HL-60/S4 treated with retinoic acid at 250 ng/mL for 4 days and 3 days (cell line): Measurements from ENCODE around the gene CWC27.

ENCODE experiments used
- in situ Hi-C: fragments of 300-500 bp; cut with MboI; formaldehyde crosslinking; loops from 2 replicates; pipeline ENCODE4 v1.7.0; 2022; ENCODE audit warnings: low sequenced_read_pairs

Gene CWC27

DNA sequence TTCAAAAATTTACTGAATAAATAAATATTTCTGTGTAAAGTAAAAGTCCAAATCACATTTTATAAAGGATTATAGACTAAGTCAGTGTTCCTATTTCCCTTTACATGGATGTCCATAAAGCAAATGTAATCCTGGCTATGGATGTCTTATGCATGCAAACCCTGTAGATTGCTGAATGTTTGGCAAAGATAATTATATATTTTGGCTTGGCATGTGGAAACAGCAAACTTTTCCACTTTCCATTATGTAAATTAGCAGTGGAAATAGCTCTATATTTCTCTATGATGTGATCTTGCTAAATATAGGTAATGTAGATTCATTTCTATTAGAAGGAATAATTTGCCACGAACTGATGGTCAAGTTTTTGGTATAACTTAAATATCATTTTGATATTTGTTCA is 66.5 kb downstream of the CWC27 start:
- in situ Hi-C loops: no loop called here

GRCh38 chr5:64836190-64836755 is 67.5 kb downstream of the CWC27 start:
- in situ Hi-C loops: no loop called here

DNA sequence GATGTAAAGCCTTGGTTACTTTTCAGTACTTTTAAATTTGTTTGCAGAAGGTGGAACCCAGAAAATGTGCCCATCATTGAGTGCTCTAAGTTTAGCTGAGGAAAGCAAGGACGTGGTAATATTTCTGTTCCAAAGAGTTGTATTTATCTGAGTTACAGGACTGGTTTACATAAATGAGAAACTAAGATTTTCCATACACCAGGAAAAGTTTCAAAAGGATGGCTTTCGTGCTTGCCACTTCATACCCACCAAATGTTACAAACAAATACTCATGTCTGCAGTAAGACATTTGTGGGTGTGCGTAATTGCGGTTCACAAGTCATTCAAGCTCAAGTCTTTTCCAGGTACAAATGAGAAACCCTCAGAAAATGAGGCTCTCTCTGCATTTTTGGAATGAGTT is 68.1 kb downstream of the CWC27 start:
- in situ Hi-C loops: no loop called here

- in situ Hi-C loops: no loop called here
These were observed 69.6 kb downstream of the CWC27 start for GRCh38 chr5:64838376-64838775.

DNA sequence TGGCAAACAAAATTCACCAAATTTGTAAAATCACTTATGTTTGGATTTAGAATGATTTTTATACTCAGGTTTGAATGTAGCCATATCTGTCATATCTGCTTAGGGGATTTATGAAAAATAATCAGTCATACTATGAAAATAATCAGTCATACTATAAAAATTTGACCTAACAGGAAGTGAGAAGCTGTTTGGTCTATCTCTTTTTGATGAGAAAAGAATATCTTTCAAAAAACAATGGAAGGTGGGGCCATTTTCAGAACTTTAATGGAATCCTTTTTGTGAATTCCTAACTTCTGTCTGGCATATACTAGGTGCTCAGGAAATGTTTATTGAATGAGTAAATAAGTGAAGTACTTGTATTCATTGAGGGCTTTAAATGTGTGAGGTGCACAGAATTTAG is 70.1 kb downstream of the CWC27 start:
- in situ Hi-C loops: no loop called here

- in situ Hi-C loops: no loop called here
These were observed 71.2 kb downstream of the CWC27 start for GRCh38 chr5:64839936-64840335.

- in situ Hi-C loops: no loop called here
These were observed 72.2 kb downstream of the CWC27 start for GRCh38 chr5:64840958-64841357.

DNA sequence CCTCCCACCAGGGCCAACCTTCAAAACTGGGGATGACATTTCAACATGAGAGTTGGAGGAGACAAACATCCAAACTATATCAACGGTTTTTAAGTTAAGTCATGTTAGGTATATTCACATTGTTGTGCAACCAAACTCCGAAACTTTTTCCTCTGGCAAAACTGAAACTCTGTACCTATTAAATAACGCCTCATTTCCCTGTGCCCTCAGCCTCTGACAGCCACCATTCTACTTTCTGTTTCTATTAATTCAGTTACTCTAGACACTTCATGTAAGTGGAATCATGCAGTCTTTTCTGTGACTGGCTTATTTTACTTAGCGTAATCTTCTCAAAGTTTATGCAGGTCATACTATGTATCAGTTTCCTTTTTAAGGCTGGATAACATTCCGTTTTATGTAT is 85.0 kb downstream of the CWC27 start:
- in situ Hi-C loops: no loop called here

GRCh38 chr5:64854855-64855254 is 86.1 kb downstream of the CWC27 start:
- in situ Hi-C loops: no loop called here

- in situ Hi-C loops: no loop called here
These were observed 91.2 kb downstream of the CWC27 start for GRCh38 chr5:64859881-64860280.

DNA sequence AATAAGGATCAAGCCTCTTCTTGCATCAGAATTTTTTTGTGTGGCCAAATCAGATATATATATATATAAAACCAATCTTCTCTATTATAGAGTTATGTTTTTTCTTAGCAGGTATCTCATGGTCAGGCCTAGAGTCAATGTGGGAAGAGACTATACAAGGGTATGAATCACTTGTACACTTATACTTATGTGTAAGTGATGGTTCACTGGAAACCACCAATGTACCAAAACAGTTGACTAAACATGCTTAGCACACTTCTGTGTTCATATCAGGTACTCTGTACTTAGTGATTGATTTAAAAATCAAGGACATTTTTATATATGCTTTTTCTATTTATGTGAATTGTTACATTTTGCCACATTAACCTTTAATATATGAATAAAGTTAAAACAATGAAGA is 92.6 kb downstream of the CWC27 start:
- in situ Hi-C loops: no loop called here

- in situ Hi-C loops: no loop called here
These were observed 95.4 kb downstream of the CWC27 start for GRCh38 chr5:64864171-64864570.

DNA sequence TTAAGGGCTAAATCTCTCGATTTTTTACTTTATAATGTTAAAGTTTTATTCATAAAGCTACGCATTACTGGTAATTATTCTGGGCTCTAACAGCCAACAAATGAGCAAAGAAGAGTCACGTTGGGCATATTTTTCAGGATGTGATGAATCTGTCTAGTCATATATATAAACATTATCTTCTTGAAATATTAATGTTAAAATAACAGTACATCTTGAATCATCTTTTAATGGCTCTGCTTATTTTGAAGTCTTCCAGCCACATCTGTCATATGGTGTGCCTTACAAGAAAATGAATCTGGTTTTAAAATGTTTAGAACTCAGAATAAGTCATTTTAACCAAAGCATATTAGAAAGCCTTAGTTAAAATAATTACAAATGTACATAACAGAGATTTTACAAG is 96.9 kb downstream of the CWC27 start:
- in situ Hi-C loops: no loop called here

DNA sequence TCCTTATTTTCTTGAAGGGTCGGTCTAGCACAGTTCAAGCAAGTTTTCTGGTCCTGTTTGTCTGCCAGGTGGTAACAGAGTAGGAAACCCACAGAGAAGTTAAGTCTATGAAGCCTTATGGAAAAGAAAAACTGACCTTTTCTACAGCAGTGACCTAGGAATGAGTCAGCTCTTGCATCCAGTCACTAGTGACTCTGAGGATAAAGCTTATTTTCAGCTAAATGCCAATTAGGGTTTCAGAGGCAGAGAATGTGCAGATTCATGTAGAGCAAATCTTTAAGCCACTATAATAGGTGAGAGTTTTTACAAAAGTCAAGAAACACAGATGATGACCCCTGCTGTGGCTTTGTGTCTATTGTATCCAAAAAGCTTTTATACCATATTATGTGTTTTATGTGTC is 100.7 kb downstream of the CWC27 start:
- in situ Hi-C loops: no loop called here

DNA sequence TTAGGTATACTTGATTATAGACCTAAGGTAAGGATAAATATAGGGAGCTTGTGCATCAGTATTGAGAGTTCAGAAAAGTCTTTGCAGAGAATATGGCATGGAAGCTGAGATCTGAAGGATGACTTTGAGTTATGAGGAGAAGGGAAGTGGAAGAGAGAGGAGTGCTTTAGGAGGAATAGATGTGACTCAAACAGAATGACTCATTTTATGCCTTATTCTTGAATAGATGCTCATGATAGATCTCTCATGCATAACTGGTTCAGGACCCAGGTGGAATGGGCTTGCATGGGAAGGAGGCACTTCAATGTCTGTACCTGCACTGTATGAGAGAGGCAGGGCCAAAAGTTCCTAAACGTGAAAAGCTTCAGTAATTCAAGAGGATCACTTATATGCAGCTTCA is 103.3 kb downstream of the CWC27 start:
- in situ Hi-C loops: no loop called here

DNA sequence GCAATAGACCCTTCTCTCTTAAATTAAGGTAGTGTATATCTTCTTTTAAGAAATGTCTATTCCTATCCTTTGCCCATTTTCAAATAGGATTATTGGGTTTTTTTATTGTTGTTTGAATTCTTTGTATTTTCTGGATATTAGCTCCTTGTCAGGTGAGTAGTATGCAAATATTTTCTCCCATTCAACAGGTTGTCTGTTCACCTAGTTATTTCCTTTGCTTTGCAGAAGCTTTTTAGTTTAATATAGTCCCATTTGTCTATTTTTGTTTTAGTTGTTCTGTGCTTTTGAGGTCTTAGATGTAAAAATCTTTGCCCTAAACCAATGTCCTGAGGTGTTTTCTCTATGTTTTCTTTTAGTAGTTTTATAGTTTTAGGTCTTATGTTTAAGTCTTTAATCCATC is 104.7 kb downstream of the CWC27 start:
- in situ Hi-C loops: no loop called here

- in situ Hi-C loops: no loop called here
These were observed 106.0 kb downstream of the CWC27 start for GRCh38 chr5:64874753-64875152.

DNA sequence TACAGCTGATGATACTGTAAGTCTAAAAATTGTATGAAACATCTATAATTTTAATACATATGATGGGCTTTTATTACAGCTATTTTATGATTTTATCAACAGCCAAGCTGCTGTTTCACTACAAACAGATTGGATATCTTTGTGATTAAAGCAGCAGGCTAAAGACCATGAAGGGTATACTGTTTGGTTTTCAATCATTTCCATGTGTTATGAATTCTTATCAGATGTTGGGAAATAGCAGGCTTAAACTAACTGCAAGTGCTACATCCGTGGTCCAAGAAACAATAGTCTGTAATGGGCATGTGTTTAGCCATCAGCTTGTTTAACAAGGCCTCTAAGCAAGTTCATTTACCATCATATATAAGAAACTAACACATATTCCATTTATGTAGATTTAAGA is 107.5 kb downstream of the CWC27 start:
- in situ Hi-C loops: no loop called here

DNA sequence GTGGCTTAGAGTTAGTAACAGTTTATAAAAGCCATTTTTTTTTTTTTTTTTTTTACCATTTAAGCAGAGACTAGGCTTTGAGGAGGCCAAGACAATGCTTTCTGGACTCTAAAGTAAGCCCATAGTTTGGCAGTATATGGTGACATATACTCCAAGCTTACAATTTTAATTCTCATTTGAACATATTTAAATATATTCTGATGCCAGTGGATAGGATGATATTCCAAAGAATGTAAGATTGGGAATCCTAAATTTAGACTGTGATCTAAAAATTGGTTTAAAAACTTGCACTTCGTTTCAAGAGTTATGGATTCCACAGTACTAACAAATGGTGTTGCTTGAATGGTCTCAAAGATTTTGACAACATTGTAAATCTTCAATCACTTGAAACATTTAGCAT is 112.1 kb downstream of the CWC27 start:
- in situ Hi-C loops: no loop called here

GRCh38 chr5:64883912-64884311 is 115.2 kb downstream of the CWC27 start:
- in situ Hi-C loops: no loop called here

- in situ Hi-C loops: no loop called here
These were observed 115.8 kb downstream of the CWC27 start for GRCh38 chr5:64884541-64884940.

GRCh38 chr5:64887910-64888309 is 119.2 kb downstream of the CWC27 start:
- in situ Hi-C loops: no loop called here

DNA sequence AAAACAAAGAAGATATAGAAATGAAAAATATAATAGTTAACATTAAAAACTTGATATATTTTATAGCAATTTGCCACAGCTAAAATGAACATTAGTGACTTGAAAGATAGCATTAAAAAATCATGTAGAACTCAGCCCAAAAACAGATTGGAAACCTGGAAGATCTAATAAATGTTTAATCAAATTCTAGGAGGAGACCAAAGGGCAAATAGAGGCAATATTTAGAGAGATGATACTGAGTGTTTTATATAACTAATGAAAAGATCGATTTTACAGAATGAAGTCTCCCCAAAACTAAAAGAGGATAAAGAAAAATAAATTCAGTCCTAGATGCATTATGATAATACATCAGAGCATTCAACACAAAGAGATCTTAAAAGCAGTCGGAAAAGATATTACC is 127.0 kb downstream of the CWC27 start:
- in situ Hi-C loops: no loop called here

DNA sequence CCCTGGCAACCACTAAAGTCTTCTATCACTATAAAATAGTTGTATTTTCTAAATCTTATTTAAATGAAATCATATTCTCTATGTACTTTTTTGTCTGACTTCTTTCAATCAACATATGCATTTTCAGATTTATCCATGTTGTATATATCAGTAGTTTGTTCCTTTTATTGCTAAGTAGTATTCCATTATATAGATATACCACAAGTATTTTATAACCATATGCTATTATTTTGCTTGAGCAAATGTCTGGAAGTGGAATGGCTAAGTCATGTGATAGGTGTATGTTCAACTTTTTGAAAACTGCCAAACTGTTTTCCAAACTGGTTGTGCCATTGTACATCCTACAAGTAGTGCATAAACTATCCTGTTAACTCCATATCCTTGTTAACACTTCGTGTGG is 131.1 kb downstream of the CWC27 start:
- in situ Hi-C loops: no loop called here
